GM21619 (cell line): ENCODE measurements around the gene PPP1R14B.
A peak's percentile ranks its signal among the peaks of the same experiment; 100 is the strongest.

Experiments
- ATAC-seq: cut with Tn5 transposase; IDR thresholded peaks from one replicate; pipeline ENCODE4 v1.9.1; 2021; ENCODE audit not compliant: unreplicated experiment

PPP1R14B gene

DNA sequence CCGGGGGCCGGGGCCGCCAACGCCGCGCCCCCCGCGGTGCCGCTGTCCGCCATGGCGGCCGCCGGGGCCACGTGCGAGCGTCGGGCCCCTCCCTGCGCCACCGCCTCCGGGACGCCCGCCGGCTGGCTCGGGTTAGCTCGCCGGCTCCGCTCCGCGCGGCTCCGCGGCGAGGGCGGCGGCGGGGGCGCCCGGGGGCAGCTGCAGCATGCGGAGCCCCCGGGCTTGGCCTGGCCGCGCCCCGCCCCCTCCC, 197 bp downstream of the PPP1R14B start:
- peak; percentile 5 for ATAC-seq

DNA sequence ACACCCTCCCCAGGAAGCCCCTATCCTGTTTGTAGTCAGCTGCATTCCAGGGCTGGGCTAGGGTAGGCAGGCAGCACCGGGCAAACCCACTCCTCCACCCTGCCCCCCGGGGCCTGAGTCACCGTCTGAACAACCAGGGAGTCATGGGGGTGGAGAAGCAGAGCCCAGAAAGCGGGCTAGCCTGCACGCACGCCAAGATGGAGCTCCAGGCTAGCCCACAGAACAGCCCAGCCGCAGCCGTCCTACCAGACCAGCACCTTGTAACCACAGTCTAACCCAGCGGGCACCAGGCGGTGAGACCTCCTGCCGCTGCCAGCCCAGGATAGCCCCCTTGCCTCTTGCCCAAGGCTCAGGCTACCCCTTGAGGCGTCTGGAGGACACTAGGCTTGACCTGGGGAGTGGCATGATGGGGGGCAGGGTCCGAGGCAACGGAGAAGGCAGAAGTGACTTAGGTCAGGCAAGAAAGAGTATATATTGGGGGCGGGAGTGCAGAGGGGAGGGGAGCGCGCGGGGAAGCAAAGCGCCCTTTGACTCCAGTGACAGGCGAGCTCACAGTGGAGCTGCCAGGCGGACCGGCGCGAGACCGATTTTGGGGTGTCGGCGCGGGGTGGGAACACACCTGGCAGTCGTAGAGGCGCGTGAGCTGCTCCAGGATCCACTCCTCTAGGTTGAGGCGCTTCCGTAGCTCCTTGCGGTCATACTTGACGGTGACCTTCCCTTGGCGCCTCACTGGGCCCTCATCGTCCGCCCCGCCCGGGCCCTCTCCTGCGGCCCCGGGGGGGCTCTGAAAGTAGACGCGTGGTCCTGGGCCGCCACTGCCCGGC, 734 bp downstream of the PPP1R14B start:
- ATAC-seq = no peak

DNA sequence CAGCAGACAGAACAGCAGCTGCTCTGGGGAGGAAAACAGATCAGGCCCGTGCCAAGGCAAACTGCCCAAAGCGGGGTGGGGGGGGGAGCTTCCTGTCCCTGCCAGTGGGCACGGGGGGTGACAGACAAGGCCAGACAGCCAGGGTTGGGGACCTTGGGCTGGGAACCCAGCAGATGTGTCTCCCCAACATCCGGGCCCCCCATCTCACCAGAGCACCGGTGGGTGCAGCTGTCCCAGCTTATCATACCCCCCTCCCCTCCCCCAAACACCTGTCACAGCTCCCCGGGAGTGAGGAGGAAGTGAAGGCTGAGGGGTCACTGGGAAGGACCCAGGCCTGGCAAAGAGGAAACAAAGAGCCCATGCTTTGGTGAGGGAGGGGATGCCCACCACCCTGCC, 1.3 kb downstream of the PPP1R14B start:
- ATAC-seq = no peak

DNA sequence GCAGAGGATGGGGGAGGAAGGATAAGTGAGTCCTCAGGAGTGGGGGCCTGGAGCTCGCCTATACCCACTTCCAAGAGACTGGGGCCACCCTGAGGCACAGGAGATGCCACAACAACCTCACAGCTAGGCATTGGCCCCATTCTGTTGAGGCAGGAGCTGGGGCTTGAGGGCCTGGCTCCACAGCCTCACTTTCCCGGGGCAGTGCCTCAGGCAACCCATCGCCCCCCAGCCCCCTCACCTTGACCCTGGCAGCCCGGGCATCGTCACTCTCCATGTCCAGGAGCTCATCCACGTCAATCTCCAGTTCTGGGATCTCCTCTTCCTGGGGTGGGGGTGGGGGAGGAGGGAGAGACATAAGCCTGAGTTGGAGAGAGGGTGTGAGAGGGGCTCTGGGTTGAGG, 1.8 kb downstream of the PPP1R14B start:
- no peak for ATAC-seq

DNA sequence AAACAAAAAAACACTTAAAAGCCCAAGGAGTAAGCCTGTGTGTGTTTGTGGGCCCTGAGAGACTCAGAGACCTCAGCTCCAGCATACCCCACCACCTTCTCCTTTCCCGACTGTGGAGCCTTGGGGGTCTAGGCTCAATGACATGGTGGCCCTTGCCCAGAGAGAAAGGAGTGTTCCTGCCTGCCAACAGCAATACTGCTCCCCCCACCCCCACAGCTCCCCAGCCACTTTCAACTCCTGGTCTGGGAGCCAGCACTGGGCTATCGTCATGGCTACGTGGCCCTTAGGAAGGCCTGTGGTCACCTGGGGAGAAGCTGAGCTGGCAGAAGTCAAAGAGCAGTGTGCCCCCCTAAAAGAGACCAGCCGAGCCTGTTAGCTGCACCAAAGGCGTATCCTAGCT, 2.6 kb downstream of the PPP1R14B start:
- no peak for ATAC-seq

DNA sequence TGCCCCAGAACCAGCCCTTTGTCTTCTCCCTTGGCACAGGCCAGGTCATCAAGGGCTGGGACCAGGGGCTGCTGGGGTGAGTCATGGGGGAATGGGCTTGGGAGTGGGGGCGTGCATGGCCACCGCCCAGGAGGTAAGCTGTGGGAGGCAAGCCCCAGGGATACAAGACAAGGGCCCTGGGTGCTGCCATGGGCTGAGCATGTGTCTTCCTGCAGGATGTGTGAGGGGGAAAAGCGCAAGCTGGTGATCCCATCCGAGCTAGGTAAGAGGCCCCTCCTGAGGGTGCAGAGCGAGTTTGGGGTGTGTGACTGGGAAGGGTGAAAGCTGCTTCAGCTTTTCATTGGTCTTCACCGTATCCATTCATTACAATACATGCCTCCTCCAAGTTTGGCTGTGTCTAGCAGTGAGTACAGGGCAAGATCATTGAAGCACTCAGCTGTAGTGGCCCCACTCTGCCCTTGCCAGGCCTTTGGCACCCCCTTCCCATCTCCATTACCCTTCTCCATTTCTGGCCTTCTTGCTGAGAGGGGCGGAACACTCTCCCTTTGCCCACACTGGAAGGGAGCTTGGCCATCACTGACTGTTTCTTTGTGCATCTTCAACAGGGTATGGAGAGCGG, 3.4 kb downstream of the PPP1R14B start:
- no peak for ATAC-seq

DNA sequence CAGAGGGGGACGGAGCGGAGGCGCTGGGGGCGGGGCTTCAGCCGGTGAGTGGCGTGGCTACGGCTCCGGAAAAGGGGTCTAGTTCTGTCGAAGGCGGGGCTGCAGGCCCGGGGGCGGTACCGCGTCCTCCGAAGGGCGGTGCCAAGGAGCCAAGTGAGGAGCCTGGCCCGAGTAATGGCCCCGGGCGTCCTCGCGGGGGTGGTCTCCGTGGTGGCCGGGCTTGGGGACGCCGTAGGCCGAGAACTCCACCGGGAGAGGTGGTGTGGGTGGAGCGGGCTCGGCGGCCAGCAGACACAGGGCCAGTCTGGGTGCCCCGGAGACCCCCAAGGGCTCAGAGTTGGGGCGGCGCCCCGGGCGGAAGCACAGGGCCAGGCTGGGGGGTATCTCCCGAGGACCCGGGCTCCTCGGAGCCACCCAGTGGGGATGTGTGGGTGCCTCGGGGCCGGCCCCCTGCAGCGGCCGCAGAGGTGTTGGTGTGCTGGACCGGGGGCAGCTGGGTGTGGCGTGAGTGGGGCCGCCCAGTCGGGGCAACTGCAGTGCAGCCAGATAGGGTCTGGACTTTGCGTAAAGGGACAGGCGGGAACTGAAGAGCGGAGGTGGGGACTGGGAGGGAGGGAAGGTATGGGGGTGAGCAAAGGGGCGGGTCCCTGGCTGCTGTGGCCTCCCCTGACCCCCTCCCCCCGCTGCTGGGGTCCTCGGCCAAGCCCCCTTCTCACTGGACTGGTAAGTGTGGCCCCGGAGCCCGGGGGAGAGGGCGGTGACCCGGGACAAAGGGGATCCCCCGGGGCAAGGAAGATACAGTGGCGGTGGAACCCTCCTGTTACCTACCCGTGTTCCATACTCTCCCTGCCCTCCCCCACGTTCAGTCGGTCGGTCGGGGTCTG, 5.0 kb downstream of the PPP1R14B start:
- peak; percentile 43 for ATAC-seq

DNA sequence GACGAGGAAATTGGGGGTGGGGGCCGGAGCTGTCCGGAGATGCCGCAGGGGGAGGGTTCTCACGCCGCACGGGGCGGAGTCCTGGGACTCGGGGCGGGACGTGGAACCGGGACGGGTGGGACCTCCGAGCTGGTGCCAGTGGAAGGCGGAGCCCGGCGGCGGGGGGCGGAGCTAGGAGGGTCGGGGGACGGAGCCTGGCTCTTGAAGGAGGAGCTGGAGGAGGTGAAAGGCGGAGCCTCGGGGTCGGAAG, 5.6 kb downstream of the PPP1R14B start:
- no peak for ATAC-seq

DNA sequence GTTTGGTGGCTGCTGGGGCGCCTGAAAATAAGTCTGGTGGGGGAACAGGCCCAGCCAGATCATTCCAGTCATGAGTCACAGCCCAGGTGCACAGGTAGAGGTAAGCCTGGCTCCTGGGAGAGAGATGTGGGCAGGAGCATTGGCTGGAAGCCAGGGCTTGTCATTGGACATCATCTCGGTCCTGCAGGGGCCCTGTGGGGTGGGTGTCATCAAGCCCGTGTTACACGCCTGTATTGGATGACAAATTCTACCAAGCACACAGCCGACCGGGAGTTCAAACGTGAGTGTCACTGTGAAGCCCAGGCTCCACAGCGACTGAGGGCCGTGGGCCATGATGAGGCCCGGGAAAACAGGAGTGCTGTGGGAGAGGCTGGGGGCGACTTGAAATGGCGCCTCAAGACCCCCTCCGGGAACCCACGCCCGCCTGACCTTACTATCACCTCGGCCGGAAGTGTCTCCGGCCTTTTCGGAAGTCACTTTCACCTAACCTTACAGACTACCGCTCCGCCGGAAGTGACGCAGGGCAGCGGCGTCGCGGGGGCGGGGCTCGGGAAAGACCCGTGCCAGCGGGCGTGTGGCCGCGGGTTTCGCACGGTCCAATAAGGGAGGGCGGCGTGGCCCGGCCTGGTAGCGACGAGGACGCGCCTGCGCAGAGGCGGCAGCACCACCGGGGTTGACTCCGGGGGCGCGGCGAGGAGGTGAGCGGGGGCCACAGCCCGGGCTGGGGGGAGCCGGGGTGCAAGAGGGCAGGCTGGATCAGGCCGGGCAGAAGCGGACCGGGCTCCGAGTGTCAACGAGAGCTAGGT, 6.1 kb downstream of the PPP1R14B start, which contains the start of gene FKBP2:
Gene FKBP2, plus strand, starts transcription at position 661 of the 806 bp plus-strand sequence. CDS start 1,293 bp downstream, outside the sequence.
- ATAC-seq = peak; percentile 40

DNA sequence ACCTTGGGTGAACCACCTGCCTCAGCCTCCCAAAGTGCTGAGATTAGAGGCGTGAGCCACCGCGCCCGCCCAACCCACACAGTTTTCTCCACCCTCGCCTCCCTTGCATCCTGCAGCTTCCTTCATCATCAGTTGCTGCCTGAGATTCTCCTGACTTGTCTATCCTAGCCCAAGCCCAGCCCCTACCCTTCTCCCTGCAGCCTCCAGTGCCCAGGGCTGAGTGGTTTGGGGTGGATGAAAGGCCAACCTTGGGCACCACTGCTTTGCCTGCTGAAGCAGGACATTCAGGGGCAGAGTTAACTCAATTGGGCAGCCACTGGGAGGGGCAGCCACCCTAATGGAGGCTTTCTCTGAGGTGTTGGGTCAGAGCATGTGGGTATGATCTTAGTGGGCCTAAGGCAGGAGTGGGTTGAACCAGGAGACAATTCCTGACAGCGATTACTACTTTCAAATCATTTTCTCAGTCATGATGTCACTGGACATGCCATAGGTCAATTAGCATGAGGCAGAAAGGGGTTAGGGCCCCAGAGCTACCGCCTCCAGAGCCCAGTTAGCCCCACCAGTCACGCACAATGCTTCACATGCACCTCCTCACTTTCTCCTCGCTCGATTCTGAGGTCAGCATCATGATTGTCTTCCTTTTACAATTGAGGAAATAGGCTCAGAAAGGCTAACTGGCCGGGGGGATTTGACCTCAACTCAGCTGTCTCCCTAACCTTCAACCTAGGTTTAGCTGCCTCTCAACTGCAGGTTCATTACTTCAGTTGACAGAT, 6.9 kb downstream of the PPP1R14B start:
- ATAC-seq = peak; percentile 3

DNA sequence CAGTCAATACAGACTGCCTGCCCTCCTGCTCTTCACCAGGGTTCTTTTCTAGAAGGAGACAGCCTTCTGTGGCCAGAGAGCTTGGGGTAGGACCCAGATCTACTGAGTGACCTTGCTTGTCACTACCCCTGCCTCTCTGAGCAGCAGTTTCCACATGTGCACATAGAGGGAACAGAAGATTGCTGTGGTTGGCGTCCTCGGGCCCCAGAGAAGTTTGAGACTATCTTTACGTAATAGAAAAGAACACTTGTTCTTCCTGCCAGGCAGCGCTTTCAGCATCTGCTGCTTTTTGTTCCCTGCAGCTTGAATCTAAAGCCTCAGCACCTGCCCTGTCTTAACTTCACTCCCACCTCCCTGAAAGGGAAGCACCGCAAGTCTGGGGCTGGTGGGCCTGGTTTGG, 7.7 kb downstream of the PPP1R14B start:
- ATAC-seq = no peak

DNA sequence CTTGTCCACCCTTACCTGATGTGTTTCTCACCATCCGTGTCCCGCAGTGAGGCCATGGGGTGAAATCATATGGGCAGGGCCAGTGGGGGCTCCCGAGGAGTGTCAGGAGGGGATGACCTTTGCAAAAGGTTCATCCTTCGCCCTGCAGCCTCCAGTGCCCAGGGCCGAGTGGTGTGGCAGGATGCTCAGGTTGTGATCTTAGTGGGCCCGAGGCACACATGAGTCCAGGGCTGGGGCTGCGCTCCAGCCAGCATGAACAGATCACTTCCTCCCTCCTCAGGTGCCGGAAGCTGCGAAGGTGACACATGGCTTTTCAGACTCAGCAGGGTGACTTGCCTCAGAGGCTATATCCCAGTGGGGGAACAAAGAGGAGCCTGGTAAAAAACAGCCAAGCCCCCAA, 8.7 kb downstream of the PPP1R14B start:
- no peak for ATAC-seq

DNA sequence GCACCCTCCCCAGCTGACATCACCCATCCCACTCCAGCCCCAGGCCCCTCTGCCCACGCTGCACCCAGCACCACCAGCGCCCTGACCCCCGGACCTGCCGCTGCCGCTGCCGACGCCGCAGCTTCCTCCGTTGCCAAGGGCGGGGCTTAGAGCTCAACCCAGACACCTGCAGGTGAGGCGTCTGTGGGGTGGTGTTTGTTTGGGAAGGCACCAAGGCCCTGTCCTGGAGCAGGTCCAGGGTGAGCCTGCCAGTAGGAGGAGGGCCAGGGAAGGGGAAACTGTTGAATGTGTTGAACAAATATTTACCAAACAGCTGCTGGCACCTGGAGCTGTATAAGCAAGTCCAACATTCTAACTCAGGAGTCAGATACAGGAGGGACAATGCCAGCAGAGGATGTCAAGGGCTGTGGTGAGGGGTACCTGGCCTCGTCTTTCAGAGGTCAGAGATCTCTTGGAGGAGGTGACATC, 9.2 kb downstream of the PPP1R14B start:
- ATAC-seq = no peak

DNA sequence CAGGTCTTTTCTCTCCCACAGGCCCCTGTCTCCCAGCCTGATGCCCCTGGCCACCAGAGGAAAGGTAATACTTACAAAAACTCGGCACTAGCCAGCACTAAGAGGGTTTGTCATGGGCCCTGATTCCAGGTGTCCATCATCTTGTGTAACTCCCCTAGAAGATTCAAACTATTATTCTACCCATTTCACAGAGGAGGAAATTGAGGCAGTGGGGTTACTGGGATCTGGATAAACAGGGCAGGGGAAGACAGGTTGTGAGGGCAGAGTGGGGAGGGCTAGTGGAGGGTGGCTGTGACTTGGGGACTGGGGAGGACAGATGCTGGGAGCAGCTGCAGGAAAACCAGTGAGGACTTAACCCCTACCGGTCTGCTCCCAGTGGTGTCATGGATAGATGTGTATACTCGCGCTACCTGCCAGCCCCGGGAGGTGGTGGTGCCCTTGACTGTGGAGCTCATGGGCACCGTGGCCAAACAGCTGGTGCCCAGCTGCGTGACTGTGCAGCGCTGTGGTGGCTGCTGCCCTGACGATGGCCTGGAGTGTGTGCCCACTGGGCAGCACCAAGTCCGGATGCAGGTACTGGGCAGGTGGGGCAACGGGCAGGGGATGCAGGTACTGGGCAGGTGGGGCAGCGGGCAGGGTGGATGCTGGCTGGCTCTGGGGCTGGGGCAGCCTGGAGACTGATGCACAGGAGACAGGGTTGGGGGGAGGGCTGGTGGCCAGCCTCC, 11.1 kb downstream of the PPP1R14B start:
- no peak for ATAC-seq

DNA sequence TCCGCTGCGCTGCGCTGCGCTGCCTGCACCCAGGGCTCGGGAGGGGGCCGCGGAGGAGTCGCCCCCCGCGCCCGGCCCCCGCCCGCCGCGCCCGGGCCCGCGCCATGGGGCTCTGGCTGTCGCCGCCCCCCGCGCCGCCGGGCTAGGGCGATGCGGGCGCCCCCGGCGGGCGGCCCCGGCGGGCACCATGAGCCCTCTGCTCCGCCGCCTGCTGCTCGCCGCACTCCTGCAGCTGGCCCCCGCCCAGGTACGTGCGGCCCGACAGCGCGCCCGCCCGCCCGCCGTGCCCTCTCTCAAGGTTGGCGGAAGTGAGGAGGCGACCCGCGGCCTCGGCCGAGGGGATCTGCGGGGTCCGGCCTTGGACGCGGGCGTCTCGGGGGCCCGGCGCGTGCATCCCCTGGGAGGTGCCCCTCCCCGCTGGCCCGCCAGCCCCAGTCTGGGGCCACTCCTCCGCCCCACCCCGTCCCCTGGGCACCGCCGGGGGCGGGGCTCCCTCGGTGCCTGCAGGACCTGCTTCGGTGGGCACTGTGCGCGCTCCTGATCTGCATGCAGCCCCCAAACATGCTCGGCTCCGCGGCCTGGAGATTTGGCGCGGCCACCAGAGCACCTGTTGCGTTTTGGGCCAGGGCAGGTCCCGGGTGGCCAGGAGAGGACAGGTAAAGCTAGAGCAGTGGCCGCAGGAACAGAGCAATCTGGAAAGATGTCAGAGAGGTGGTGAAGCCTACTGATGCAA, 11.9 kb downstream of the PPP1R14B start:
- no peak for ATAC-seq

DNA sequence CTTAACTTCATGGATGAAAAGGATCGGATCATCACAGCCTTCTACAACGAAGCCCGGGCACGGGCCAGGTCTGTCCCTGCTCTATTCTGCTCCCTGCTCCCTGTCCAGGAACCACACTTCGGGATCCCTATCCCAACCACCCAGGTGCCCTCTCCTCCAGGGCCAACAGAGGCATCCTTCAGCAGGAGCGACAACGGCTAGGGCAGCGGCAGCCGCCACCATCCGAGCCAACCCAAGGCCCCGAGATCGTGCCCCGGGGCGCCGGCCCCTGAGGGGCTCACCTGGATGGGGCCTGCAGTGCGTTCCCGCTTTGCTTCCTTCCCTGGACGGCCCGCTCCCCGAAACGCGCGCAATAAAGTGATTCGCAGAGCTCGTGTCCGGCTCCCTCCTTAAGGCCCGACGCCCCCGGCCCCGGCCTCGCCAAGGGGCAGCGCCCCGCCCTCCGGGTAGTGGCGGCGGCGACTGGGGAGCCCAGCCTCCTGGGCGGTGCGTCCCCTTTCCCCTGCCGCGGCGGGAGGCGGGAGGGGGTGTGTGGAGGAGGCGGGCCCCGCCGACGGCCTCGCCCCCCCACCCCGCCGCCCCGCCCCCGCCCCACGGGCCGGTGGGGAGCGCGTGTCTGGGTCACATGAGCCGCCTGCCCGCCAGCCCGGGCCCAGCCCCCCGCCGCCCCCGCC, 12.7 kb downstream of the PPP1R14B start, which contains the start of gene VEGFB:
Gene VEGFB, plus strand, starts transcription at position 672 of the 674 bp plus-strand sequence. CDS start 250 bp downstream, outside the sequence.
- peak; percentile 35 for ATAC-seq

DNA sequence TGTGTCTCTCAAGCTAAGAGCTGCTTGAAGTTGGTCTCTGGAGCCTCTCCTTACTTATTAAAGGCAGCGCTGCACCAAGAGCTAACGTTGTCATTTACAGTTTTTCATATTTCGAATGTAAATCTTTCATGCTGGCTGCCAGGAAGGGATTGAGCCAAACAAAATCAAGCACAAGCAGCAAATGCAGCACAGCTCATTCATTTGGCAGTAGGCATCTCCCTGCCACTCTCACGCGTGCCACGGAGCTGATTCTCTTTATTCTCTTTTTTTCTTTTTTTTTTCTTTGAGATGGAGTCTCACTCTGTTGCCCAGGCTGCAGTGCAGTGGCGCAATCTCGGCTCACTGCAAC, 13.8 kb downstream of the PPP1R14B start:
- ATAC-seq = no peak

DNA sequence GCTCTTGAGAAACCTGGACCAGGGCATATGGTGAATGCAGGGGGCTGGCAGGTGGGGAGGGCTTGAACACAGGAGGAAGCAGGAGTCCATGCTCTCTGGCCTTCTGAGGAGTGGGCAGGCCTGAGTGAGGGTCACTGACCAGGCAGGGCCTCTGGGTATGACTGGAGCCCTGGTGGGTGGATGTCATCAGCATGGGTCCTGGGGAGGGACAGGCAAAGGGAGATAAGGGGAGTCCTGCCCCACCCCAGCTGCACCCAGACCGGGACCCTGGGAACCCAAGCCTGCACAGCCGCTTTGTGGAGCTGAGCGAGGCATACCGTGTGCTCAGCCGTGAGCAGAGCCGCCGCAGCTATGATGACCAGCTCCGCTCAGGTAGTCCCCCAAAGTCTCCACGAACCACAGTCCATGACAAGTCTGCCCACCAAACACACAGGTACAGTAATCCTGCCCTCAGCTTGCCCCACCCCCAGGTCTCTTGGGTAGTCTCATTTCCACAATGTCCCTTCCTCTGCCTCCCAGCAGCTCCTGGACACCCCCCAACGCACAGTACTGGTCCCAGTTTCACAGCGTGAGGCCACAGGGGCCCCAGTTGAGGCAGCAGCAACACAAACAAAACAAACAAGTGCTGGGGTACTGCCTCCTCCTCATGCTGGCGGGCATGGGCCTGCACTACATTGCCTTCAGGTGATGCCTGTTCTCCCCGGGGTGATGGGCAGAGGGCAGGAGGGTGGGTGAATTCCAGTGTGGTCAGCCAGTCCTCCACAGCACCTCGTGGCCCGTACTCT, 14.4 kb downstream of the PPP1R14B start:
- no peak for ATAC-seq
